Esophagus (tissue), 2 donors: Measurements from ENCODE around the gene GPX5. TPM values are rescaled to one million over a fixed set of nuclear protein-coding genes. Genes with fewer than 3 reads are reported as not detected.
"Not testable (repeated sequence)": the region's sequence is repeated elsewhere in the genome, so short reads cannot be mapped to it uniquely, and the experiment has no call there.

Experiments used
- H3K27ac ChIP-seq, 2 donors: one replicate each; pipeline ENCODE4 v1.5.1; 2013; ENCODE audit warnings: low read depth in 2 of 2, mild to moderate bottlenecking in 2 of 2, inconsistent platforms in 1 of 2, low read length in 1 of 2, moderate library complexity in 1 of 2
- H3K27me3 ChIP-seq, 2 donors: one replicate each; pipeline ENCODE4 v1.6.1; 2013; ENCODE audit warnings: low read length in 2 of 2, control low read depth in 1 of 2, mild to moderate bottlenecking in 1 of 2; ENCODE audit not compliant: insufficient read depth in 2 of 2, control insufficient read depth in 1 of 2
- H3K36me3 ChIP-seq, 2 donors: one replicate each; pipeline ENCODE4 v1.6.1; 2013; ENCODE audit warnings: low read length in 1 of 2; ENCODE audit not compliant: control insufficient read depth in 2 of 2, insufficient read depth in 2 of 2
- H3K4me1 ChIP-seq, 2 donors: one replicate each; pipeline ENCODE4 v1.6.1; 2013; ENCODE audit warnings: low read length in 1 of 2; ENCODE audit not compliant: control insufficient read depth in 2 of 2, insufficient read depth in 2 of 2
- H3K4me3 ChIP-seq, 2 donors: one replicate each; pipeline ENCODE4 v1.5.1; 2013; ENCODE audit warnings: low read length in 2 of 2, mild to moderate bottlenecking in 2 of 2, low read depth in 1 of 2, moderate library complexity in 1 of 2
- H3K9me3 ChIP-seq, 2 donors: one replicate each; pipeline ENCODE4 v1.6.1; 2013; ENCODE audit warnings: mild to moderate bottlenecking in 2 of 2, low read depth in 1 of 2, low read length in 1 of 2, moderate library complexity in 1 of 2; ENCODE audit not compliant: control insufficient read depth in 2 of 2, insufficient read depth in 1 of 2
- WGBS, 2 donors: extraction: QIAGEN DNeasy Blood & Tissue Kit; methylation state at CpG; one replicate each; pipeline ENCODE4 v1.1.7; 2013; 5-methylcytosine and 5-hydroxymethylcytosine counted together
- polyA plus RNA-seq, 2 donors: library from polyadenylated mRNA; stranded (reverse); fragments of 200-250 nt; gene quantifications; one replicate each; pipeline ENCODE4 v1.2.3, GENCODE V29; 2013
- donor health status: healthy with polysubstance abuse.
- donor health status: Bipolar disorder and iron deficiency.

Gene GPX5
- polyA plus RNA-seq, 2 donors = not detected

DNA sequence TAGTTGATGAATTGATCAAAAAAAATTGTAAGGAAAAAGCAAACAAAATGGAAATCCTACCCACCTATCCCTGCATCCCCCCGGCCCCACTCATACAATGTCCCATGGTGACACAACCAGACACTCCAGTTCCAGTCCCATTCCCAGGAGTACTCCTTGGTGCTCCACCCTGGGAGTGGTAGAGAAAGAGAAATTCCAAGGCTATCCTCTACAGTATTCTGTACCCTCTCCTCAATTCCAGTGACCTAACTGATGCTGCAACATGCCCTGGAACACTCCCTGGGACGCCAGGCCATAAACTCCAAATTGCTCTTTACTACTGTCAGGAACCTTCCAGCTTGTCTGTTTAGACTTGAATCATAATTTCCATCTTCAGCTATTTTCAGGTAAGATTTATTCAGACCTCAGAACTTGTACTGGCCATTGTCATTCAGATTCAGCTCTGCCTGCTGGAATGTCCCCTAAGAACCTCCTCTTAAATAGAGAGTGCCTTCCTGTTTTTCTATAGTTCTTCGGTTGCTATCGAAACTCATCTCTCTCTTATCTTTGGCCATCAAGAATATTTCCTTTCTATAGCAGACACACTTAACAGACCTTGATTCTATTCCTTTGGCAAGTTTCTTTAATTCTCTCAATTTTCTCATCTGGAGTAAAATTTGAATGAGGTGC lies 18.7 kb upstream of the GPX5 start:
- peaks cover 0 to 2% of the 10 kb centered on the region in 2 donors for H3K9me3 ChIP-seq
- H3K36me3 ChIP-seq = no peaks in the 10 kb centered on the region
- H3K27ac ChIP-seq = no peak overlapping the region
- no peaks in the 10 kb centered on the region for H3K4me1 ChIP-seq
- no peak overlapping the region for H3K4me3 ChIP-seq
- no peaks in the 10 kb centered on the region for H3K27me3 ChIP-seq
- 54 to 56% methylated on average over 4 of the region's 4 CpGs for WGBS, 2 donors

DNA sequence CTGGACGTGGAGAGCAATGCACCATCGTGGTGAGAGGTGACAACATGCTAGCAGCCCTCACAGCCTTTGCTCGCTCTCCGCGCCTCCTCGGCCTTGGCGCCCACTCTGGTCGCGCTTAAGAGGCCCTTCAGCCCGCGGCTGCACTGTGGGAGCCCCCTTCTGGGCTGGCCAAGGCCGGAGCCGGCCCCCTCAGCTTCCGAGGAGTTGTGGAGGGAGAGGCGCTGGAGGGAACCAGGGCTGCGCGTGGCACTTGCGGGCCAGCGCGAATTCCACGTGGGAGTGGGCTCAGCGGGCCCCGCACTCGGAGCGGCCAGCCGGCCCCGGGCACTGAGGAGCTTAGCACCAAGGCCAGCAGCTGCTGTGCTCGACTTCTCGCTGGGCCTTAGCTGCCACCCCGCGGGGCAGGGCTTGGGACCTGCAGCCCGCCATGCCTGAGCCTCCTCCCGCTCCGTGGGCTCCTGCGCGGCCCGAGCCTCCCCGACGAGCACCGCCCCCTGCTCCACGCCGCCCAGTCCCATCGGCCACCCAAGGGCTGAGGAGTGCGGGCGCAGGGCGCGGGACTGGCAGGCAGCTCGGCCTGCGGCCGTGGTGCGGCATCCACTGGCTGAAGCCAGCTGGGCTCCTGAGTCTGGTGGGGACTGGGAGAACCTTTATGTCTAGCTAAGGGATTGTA lies 13.9 kb upstream of the GPX5 start:
- no peaks in the 10 kb centered on the region for H3K27me3 ChIP-seq
- H3K9me3 ChIP-seq = peaks cover 0 to 5% of the 10 kb centered on the region in 2 donors
- H3K4me3 ChIP-seq = no peak overlapping the region
- H3K36me3 ChIP-seq = no peaks in the 10 kb centered on the region
- H3K27ac ChIP-seq = no peak overlapping the region
- no peaks in the 10 kb centered on the region for H3K4me1 ChIP-seq
- WGBS, 2 donors = 95 to 96% methylated on average over 45 to 51 of the region's 51 CpGs

DNA sequence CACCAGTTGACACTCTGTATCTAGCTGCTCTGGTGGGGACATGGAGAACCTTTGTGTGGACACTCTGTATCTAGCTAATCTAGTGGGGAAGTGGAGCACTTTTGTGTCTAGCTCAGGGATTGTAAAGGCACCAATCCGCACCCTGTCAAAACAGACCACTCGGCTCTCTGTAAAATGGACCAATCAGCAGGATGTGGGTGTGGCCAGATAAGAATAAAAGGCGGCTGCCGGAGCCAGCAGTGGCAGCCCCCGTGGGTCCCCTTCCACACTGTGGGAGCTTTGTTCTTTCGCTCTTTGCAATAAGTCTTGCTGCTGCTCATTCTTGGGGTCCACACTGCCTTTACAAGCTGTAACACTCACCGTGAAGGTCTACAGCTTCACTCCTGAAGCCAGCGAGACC lies 13.3 kb upstream of the GPX5 start:
- H3K27ac ChIP-seq, H3K36me3 ChIP-seq, H3K4me3 ChIP-seq, H3K4me1 ChIP-seq, H3K9me3 ChIP-seq, H3K27me3 ChIP-seq: not testable (repeated sequence)
- 89 to 93% methylated on average over 8 of the region's 8 CpGs for WGBS, 2 donors

DNA sequence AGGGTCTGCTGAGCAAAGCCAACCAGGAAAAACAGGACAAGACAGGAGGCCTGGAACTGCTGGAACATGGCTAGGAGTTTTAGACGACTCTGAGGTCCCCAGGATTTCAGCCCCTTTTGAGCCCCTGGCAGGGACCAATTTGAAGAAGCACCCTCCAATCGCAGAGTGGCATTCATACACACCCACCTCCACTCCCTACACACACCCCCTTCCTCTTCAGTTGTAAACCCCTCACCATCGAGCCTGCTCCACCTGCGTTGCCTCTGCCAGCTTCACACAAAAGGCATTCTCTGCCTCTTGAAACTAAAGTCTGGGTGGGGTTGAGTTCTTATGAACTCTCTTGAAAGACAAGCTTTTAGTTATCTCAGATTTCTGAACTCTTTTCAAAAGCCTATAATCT lies 10.0 kb upstream of the GPX5 start, which contains the start of gene GPX6:
TSS of gene GPX6 (minus strand) at position 118 of the 400 bp plus-strand sequence. CDS start at position 68, 50 bp downstream.
- Histone ChIP-seq H3K27ac (no peak within 1 kb of the TSS), H3K4me3 (no peak within 1 kb of the TSS), H3K9me3 (peaks cover 0 to 5% of the 10 kb centered on the region in 2 donors), H3K36me3 (no peaks in the 10 kb centered on the region), H3K4me1 (no peaks in the 10 kb centered on the region), H3K27me3 (no peaks in the 10 kb centered on the region)
- WGBS, 2 donors = 34 to 38% methylated on average over 4 of the region's 4 CpGs

DNA sequence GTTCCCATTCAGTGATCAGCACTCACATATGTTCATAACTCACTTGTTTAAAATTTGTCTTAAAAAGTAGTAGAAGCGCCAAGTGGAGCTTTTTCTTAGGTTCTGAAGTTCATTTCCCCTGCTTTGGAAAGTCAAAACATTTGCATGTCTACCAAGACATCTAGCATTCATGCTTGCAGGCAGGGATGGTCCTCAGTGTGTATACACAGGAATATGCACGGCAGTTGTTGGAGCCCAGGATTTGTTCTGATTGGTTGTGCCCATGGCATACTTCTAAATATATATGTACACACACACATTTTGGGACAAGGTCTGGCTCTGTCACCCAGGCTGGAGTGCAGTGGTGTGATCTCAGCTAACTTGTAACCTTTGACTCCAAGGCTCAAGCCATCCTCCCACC lies 7.7 kb upstream of the GPX5 start:
- Histone ChIP-seq H3K36me3 (no peaks in the 10 kb centered on the region), H3K27me3 (no peaks in the 10 kb centered on the region)
- WGBS, 2 donors = 74 to 75% methylated on average over 2 of the region's 2 CpGs

DNA sequence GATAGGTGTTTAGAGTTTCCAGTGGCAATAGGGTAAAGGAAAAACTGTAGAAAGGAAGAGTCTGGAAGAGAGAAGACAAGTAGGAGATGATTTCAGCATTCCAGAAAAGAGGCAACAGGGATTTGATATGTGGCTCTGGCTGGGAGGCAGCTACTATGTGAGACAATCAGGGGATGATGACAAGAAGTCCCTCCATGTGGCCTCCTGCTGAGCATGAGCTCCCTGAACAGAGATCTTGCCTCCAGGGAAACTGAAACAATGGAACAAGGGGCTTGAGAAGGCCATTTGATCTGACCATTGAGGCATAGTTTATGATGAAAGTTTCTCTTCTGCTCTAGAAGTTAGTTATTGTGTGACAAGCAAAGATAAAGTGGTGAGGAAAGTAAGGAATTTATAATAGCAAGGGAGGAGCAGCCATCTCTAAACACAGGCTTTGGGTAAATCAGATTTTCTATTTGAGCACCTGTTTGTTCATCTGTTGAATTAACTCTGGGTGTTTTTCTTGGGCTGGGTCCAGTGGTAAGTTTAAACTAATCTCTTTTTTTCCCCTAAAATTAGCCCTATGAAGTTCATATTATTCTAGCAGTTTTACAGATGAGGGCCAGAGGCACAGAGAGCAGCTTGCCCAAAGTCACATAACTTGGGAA lies 3.0 kb upstream of the GPX5 start:
- Histone ChIP-seq H3K36me3 (no peaks in the 10 kb centered on the region), H3K9me3 (no peaks in the 10 kb centered on the region), H3K27me3 (no peaks in the 10 kb centered on the region)

More for the DNA sequence above, 7.7 kb upstream of the GPX5 start:
- H3K4me3 ChIP-seq = no peak overlapping the region
- no peaks in the 10 kb centered on the region for H3K4me1 ChIP-seq
- peaks cover 0 to 2% of the 10 kb centered on the region in 2 donors for H3K9me3 ChIP-seq
- H3K27ac ChIP-seq = no peak overlapping the region

DNA sequence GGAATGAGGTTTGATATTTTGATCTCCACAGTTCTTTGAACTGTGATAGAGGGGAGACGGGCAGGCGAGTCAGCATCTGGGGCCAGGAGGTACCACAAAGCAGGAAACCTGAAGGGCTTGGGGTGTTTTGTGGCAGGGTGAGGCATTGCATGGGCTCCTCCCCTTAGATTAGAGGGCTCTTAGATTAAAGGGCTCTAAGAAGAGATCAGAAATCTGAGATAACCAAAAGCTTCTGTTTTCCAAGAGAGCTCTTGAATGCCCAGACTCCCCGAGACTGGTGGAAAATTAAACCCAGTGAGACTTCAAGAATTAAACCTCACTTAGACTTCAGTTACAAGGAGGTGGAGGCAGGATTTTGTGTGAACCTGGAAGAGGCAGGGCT lies 2.4 kb upstream of the GPX5 start:
- Histone ChIP-seq H3K4me1 (no peaks in the 10 kb centered on the region), H3K27me3 (no peaks in the 10 kb centered on the region), H3K4me3 (no peak overlapping the region), H3K27ac (no peak overlapping the region), H3K36me3 (no peaks in the 10 kb centered on the region), H3K9me3 (no peaks in the 10 kb centered on the region)
- WGBS, 2 donors = 30 to 34% methylated on average over 3 of the region's 3 CpGs

More for the DNA sequence above, 3.0 kb upstream of the GPX5 start:
- H3K4me1 ChIP-seq = no peaks in the 10 kb centered on the region
- H3K4me3 ChIP-seq = no peak overlapping the region
- no peak overlapping the region for H3K27ac ChIP-seq

DNA sequence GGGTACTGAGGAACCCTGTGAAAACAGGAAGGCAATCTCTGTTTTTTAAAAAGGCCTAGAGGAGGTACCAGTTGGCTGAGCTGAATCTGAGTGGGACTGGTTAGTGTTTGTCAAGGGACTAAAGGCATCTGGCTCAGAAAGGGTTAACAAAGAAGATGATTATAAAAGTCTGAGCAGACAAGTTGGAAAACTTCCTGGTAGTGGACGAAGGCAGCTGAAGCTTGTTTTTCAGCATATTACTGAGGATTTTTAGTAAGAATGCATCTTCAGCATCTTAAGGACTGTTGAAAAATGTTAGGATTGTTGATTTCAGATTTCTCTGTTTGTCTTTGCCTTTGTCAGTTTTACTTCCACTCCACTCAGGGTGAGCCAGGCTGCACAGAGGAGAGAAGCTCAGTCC lies 5.1 kb downstream of the GPX5 start:
- H3K4me3 ChIP-seq = no peak overlapping the region

DNA sequence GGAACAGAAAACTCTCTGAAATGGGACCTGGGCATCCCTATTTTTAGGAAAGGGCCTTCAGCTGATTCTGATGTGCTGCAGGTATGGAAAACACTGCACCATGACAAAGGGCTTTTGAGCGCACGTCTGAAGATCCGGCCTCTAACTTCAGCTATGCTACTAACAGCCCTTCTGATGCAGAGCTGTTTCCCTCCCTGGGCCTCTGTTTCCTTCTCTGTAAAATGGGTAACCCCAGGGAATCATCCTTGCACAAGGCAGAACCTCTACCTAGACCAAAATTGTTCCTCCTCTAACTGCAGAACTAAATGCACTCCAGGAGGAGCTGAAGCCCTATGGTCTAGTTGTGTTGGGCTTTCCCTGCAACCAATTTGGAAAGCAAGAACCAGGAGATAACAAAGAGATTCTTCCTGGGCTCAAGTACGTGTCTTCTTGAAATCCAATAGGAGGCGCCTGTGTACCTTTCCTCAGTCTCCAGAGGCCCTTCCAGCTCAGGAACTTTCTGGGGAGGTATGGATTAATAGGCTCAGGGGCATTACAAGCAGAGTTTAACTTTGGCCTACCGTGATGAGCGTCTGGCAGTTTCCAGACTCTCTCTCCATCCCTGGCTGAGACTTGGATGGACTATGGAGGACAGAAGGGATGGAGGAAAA lies 5.9 kb downstream of the GPX5 start:
- H3K4me1 ChIP-seq = no peaks in the 10 kb centered on the region
- no peaks in the 10 kb centered on the region for H3K9me3 ChIP-seq
- no peak overlapping the region for H3K4me3 ChIP-seq
- H3K27ac ChIP-seq = no peak overlapping the region
- 59 to 74% methylated on average over 7 of the region's 7 CpGs for WGBS, 2 donors
- H3K27me3 ChIP-seq = peaks cover 0 to 3% of the 10 kb centered on the region in 2 donors
- no peaks in the 10 kb centered on the region for H3K36me3 ChIP-seq

More for the DNA sequence above, 5.1 kb downstream of the GPX5 start:
- no peaks in the 10 kb centered on the region for H3K36me3 ChIP-seq
- H3K27ac ChIP-seq = no peak overlapping the region
- 5 to 11% methylated on average over 1 of the region's 1 CpG for WGBS, 2 donors
- H3K27me3 ChIP-seq = peaks cover 0 to 3% of the 10 kb centered on the region in 2 donors
- no peaks in the 10 kb centered on the region for H3K4me1 ChIP-seq
- no peaks in the 10 kb centered on the region for H3K9me3 ChIP-seq
